Left ventricle myocardium inferior (tissue), 1 donor: ENCODE data around the gene TIAM1. TPM values are rescaled to one million over a fixed set of nuclear protein-coding genes. Genes with fewer than 3 reads are reported as not detected.

Experiments used
- DNase-seq: peaks from one replicate; pipeline ENCODE4 v3.0.0-alpha.2; 2020
- H3K27ac ChIP-seq: fragments of 200-600 bp; replicated peaks from 2 replicates; pipeline ENCODE4 v1.8.0; 2021
- H3K27me3 ChIP-seq: fragments of 200-600 bp; 2 replicates; pipeline ENCODE4 v1.8.0; 2021; ENCODE audit warnings: low read depth
- H3K36me3 ChIP-seq: fragments of 200-600 bp; 2 replicates; pipeline ENCODE4 v1.8.0; 2021
- H3K4me1 ChIP-seq: fragments of 200-600 bp; 2 replicates; pipeline ENCODE4 v1.8.0; 2021
- H3K4me3 ChIP-seq: fragments of 200-600 bp; 2 replicates; pipeline ENCODE4 v1.8.0; 2021; ENCODE audit warnings: mild to moderate bottlenecking, moderate library complexity
- H3K9me3 ChIP-seq: fragments of 200-600 bp; replicated peaks from 2 replicates; pipeline ENCODE4 v1.8.0; 2021
- intact Hi-C: fragments of 100-400 bp; cut with micrococcal nuclease; formaldehyde crosslinking; loops from one replicate; pipeline ENCODE4 v1.11.0; 2022
- total RNA-seq: library from RNA; stranded (reverse); fragmentation: NEBNext Ultra II Directional; extraction: Animal tissue kit (Norgen Biotek cat#: 25700); gene quantifications from one replicate; pipeline ENCODE4 v1.2.1, GENCODE V29; 2021
- TF ChIP-seq, protein P1 (sequence below): fragments of 200-600 bp; IDR thresholded peaks from 2 replicates; pipeline ENCODE4 v1.8.0; 2021; ENCODE audit warnings: antibody characterized with exemption, mild to moderate bottlenecking, borderline replicate concordance
- donor health status: DM: no; HTN: yes; CAD: no; lungs with severe emphysema.

Gene TIAM1
- total RNA-seq, 1 donor from 2014 or later: 1.8 TPM

DNA sequence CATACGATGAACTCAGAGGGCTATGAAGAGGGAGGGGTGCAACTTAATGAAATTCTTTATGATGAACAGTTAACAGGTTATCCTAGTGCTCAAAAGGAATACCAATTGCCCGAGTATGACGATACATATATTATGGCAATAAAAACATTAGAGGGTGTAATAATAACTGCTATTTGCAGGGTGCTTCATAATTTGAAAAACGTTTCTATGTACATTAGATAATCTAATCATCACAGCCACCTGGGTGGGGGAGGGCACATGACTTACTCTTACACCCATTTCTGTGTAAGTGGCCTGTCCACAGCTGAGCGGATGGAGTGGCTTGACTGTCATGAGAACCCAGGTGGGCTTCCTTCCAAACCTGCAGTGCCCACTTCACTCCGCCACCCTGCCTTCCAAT, 46.3 kb downstream of the TIAM1 start:
- Histone ChIP-seq H3K36me3 (no peaks in the 10 kb centered on the region), H3K9me3 (no peaks in the 10 kb centered on the region), H3K4me1 (no peaks in the 10 kb centered on the region), H3K27me3 (no peaks in the 10 kb centered on the region), H3K4me3 (no peak overlapping the region), H3K27ac (no peak overlapping the region)
- intact Hi-C loops: no loop called here
- TF ChIP-seq, protein P1, sequence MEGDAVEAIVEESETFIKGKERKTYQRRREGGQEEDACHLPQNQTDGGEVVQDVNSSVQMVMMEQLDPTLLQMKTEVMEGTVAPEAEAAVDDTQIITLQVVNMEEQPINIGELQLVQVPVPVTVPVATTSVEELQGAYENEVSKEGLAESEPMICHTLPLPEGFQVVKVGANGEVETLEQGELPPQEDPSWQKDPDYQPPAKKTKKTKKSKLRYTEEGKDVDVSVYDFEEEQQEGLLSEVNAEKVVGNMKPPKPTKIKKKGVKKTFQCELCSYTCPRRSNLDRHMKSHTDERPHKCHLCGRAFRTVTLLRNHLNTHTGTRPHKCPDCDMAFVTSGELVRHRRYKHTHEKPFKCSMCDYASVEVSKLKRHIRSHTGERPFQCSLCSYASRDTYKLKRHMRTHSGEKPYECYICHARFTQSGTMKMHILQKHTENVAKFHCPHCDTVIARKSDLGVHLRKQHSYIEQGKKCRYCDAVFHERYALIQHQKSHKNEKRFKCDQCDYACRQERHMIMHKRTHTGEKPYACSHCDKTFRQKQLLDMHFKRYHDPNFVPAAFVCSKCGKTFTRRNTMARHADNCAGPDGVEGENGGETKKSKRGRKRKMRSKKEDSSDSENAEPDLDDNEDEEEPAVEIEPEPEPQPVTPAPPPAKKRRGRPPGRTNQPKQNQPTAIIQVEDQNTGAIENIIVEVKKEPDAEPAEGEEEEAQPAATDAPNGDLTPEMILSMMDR: no peak
- DNase-seq: no peak

DNA sequence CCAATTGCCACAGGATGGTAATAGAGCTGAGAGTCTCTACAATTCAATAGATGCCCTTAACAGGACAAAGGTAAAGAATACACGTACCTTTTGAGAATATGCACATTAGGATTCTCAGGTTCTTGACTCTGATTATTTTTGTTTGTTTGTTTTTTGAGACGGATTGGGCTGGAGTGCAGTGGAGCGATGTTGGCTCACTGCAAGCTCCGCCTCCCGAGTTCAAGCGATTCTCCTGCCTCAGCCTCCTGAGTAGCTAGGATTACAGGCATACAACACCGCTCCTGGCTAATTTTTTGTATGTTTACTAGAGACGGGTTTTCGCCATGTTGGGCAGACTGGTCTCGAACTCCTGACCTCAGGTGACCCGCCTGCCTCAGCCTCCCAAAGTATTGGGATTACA, 48.4 kb downstream of the TIAM1 start:
- Histone ChIP-seq H3K27me3 (no peaks in the 10 kb centered on the region), H3K4me1 (no peaks in the 10 kb centered on the region), H3K27ac (no peak overlapping the region), H3K36me3 (no peaks in the 10 kb centered on the region), H3K9me3 (no peaks in the 10 kb centered on the region), H3K4me3 (no peak overlapping the region)
- intact Hi-C loops: no loop called here
- no peak for DNase-seq
- TF ChIP-seq, protein P1: no peak

DNA sequence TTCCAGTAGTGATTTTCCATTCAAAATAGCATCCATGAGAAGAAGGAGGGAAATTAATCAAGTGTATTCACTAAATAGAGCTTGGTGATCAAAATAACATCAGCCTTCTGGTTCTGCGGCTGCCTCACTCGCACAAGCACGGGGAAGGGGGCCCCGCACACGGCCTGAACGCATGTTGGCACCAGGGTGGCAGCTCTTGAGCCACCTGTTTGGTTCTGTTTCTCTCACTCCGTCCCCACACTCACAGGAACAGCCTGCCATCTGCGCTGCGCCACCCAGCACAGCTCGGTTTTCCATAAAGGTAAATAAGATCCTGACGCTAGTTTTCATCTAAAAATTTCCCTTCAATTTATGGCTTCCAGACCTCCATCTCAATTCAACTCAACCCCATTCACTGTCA, 49.4 kb downstream of the TIAM1 start:
- TF ChIP-seq, protein P1: no peak
- Histone ChIP-seq H3K4me1 (no peaks in the 10 kb centered on the region), H3K27ac (no peak overlapping the region), H3K36me3 (no peaks in the 10 kb centered on the region), H3K9me3 (no peaks in the 10 kb centered on the region), H3K27me3 (no peaks in the 10 kb centered on the region), H3K4me3 (no peak overlapping the region)
- DNase-seq: no peak
- intact Hi-C loops: no loop called here

DNA sequence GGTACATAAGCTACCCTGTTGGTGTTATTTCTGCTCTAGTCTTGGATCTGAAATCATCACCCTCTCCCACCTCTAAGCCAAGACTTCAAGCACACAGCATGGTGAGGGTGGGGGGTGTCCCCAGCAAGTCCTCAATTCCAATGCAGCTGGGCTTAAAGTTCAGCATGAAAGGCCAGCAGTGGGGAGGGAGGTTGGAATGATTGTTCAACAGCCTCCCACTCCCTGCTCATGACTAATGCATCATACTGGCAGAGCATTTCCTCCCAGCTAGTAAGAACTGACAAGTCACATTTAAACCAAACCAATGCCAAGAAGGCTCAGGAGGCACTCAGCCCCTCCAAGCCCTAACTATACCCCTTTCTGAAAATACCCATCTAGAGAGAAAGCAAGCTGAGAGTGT, 50.1 kb downstream of the TIAM1 start:
- no peak for DNase-seq
- Histone ChIP-seq H3K9me3 (no peaks in the 10 kb centered on the region), H3K4me1 (no peaks in the 10 kb centered on the region), H3K36me3 (no peaks in the 10 kb centered on the region), H3K4me3 (no peak overlapping the region), H3K27me3 (no peaks in the 10 kb centered on the region), H3K27ac (no peak overlapping the region)
- intact Hi-C loops: no loop called here
- TF ChIP-seq, protein P1: no peak

DNA sequence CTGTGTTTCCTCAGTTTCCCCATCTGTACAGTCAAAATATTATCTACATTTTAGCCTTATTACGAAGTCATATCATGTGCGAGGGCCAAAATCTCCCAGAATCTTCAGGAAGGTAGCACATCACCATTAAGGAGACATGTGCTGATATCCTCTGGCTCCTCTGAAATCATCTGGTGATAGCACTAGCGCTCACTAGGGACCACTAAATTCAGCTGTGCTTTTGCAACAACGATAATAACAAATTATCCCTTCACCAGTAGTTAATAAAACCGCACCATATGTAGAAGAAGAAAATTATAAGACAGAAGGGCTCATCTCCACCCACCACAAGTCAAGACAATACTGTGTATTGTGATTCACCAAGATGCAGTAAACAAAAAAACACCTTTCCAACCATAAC, 53.3 kb downstream of the TIAM1 start:
- TF ChIP-seq, protein P1: no peak
- Histone ChIP-seq H3K27me3 (no peaks in the 10 kb centered on the region), H3K36me3 (no peaks in the 10 kb centered on the region)

DNA sequence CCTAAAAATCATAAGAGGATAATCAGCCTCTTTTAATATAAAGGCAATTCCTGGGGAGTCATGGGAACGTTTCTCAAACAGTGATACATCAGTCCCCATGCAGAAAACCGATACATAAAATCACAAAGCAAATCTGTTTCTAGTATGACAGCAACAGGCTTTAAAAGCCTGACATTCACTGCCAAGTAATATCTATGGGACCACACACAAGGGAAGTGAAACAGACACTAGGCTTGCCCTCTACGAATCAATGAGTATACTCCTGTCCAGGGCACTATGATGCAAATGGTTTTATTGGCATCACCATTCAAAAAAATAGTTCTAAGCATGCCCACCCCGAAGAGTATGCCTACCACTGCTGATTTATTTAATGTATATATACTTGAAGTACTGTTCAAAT, 54.4 kb downstream of the TIAM1 start:
- no peak for DNase-seq
- H3K9me3 ChIP-seq: peaks cover 12% of the 10 kb centered on the region
- no peak overlapping the region for H3K27ac ChIP-seq
- no peaks in the 10 kb centered on the region for H3K4me1 ChIP-seq
- H3K4me3 ChIP-seq: no peak overlapping the region
- H3K36me3 ChIP-seq: no peaks in the 10 kb centered on the region
- H3K27me3 ChIP-seq: no peaks in the 10 kb centered on the region
- intact Hi-C loops: no loop called here
- TF ChIP-seq, protein P1: no peak

More for the DNA sequence above, 53.3 kb downstream of the TIAM1 start:
- no peak overlapping the region for H3K27ac ChIP-seq
- intact Hi-C loops: no loop called here
- DNase-seq: no peak
- no peaks in the 10 kb centered on the region for H3K4me1 ChIP-seq
- no peak overlapping the region for H3K4me3 ChIP-seq
- H3K9me3 ChIP-seq: peaks cover 12% of the 10 kb centered on the region
